Mesenchymal stem cell (in vitro differentiated cells and primary cell): ENCODE data around the gene ACO2.

ENCODE experiments used
- DNase-seq: peaks from one replicate; pipeline ENCODE4 v3.0.0-alpha.2; 2013
- H2AFZ ChIP-seq: one replicate; pipeline ENCODE4 v1.6.1; 2013; ENCODE audit warnings: low read depth, mild to moderate bottlenecking, control low read depth, inconsistent platforms, low read length, moderate library complexity
- H2AK5ac ChIP-seq: 2 replicates; pipeline ENCODE4 v1.6.1; 2013; ENCODE audit warnings: low read length, moderate library complexity, mild to moderate bottlenecking, inconsistent platforms; ENCODE audit not compliant: severe bottlenecking
- H2BK120ac ChIP-seq: one replicate; pipeline ENCODE4 v1.6.1; 2013; ENCODE audit warnings: low read depth, mild to moderate bottlenecking, inconsistent platforms, low read length, moderate library complexity
- H2BK12ac ChIP-seq, 2 experiments: one replicate each; pipeline ENCODE4 v1.6.1; 2013; ENCODE audit warnings: inconsistent platforms in 2 of 2, low read length in 2 of 2, mild to moderate bottlenecking in 2 of 2, moderate library complexity in 2 of 2, control low read depth in 1 of 2
- H2BK15ac ChIP-seq: one replicate; pipeline ENCODE4 v1.6.1; 2013; ENCODE audit warnings: mild to moderate bottlenecking, low read depth, inconsistent platforms; ENCODE audit not compliant: poor library complexity, severe bottlenecking
- H2BK5ac ChIP-seq: 2 replicates; pipeline ENCODE4 v1.6.1; 2013; ENCODE audit warnings: low read depth, mild to moderate bottlenecking, low read length, control low read depth, inconsistent platforms; ENCODE audit not compliant: poor library complexity, severe bottlenecking
- H3K14ac ChIP-seq, 2 experiments: one replicate each; pipeline ENCODE4 v1.6.1; 2013; ENCODE audit warnings: inconsistent platforms in 2 of 2, low read length in 2 of 2, control low read depth in 1 of 2, mild to moderate bottlenecking in 1 of 2, moderate library complexity in 1 of 2
- H3K18ac ChIP-seq, 2 experiments: one replicate each; pipeline ENCODE4 v1.6.1; 2013; ENCODE audit warnings: inconsistent platforms in 2 of 2, low read length in 2 of 2, control low read depth in 1 of 2, low read depth in 1 of 2, mild to moderate bottlenecking in 1 of 2
- H3K23ac ChIP-seq, 2 experiments: one replicate each; pipeline ENCODE4 v1.6.1; 2013; ENCODE audit warnings: inconsistent platforms in 2 of 2, low read length in 2 of 2, mild to moderate bottlenecking in 2 of 2, moderate library complexity in 2 of 2, control low read depth in 1 of 2
- H3K27ac ChIP-seq: 2 replicates; pipeline ENCODE4 v1.5.1; 2013; ENCODE audit warnings: mild to moderate bottlenecking, moderate library complexity, low read length, control low read depth, inconsistent platforms; ENCODE audit not compliant: poor library complexity, severe bottlenecking
- H3K27me3 ChIP-seq, 2 experiments: 2 replicates each; pipeline versions ENCODE4 v1.6.1 to v1.7.0; 2013; ENCODE audit warnings: low read length in 2 of 2, mild to moderate bottlenecking in 2 of 2, moderate library complexity in 2 of 2, control low read depth in 1 of 2, inconsistent platforms in 1 of 2; ENCODE audit not compliant: control insufficient read depth in 1 of 2, insufficient read depth in 1 of 2
- H3K36me3 ChIP-seq, 2 experiments: 2 replicates each; pipeline versions ENCODE4 v1.6.1 to v1.7.0; 2013; ENCODE audit warnings: low read length in 2 of 2, control low read depth in 1 of 2, inconsistent platforms in 1 of 2, low read depth in 1 of 2, mild to moderate bottlenecking in 1 of 2; ENCODE audit not compliant: insufficient read depth in 2 of 2, control insufficient read depth in 1 of 2
- H3K4ac ChIP-seq, 2 experiments: one replicate each; pipeline ENCODE4 v1.6.1; 2013; ENCODE audit warnings: inconsistent platforms in 2 of 2, low read length in 2 of 2, mild to moderate bottlenecking in 2 of 2, moderate library complexity in 2 of 2, control low read depth in 1 of 2, low read depth in 1 of 2
- H3K4me1 ChIP-seq: 2 replicates; pipeline ENCODE4 v1.6.1; 2013; ENCODE audit warnings: low read depth, low read length, control low read depth; ENCODE audit not compliant: control insufficient read depth, insufficient read depth
- H3K4me2 ChIP-seq: 2 replicates; pipeline ENCODE4 v1.6.1; 2013; ENCODE audit warnings: low read length, mild to moderate bottlenecking, inconsistent platforms; ENCODE audit not compliant: poor library complexity, severe bottlenecking
- H3K4me3 ChIP-seq, 2 experiments: 2 replicates each; pipeline versions ENCODE4 v1.5.1 to v1.7.0; 2013; ENCODE audit warnings: low read length in 2 of 2, mild to moderate bottlenecking in 2 of 2, control low read depth in 1 of 2, low read depth in 1 of 2; ENCODE audit not compliant: insufficient read depth in 1 of 2
- H3K79me1 ChIP-seq: replicated peaks from 2 replicates; pipeline ENCODE4 v1.6.1; 2013; ENCODE audit warnings: mild to moderate bottlenecking, control low read depth, low read length, inconsistent platforms; ENCODE audit not compliant: poor library complexity, severe bottlenecking
- H3K9ac ChIP-seq: 2 replicates; pipeline ENCODE4 v1.7.0; 2013; ENCODE audit warnings: mild to moderate bottlenecking, low read length, moderate library complexity
- H3K9me3 ChIP-seq: 2 replicates; pipeline ENCODE4 v1.7.0; 2013; ENCODE audit warnings: mild to moderate bottlenecking, low read length; ENCODE audit not compliant: control insufficient read depth
- H4K8ac ChIP-seq: one replicate; pipeline ENCODE4 v1.6.1; 2013; ENCODE audit warnings: inconsistent platforms, mild to moderate bottlenecking, low read length, moderate library complexity
- H4K91ac ChIP-seq: one replicate; pipeline ENCODE4 v1.6.1; 2013; ENCODE audit warnings: mild to moderate bottlenecking, low read length, inconsistent platforms
- WGBS: methylation state at CpG from one replicate; pipeline ENCODE4 v1.1.7; 2013; ENCODE audit warnings: mixed read lengths; 5-methylcytosine and 5-hydroxymethylcytosine counted together

The ACO2 gene

DNA sequence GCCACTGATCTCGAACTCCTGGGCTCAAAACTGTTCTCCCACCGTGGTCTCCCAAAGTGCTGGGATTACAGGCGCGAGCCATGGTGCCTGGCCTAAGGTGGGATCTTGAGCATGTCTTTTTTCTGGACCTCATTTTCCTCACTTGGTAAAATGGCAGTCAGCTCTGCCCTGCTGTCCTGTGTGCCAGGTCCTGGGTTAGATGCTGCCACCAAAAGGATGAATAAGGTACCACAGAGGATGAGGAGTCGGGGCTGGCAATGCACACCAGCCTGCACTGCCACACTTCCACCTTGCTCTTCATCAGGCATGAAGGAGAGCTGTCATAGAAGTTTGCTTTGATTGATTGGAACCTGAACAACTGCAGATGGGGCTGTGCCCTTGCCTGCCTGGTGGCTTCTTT, 32.3 kb downstream of the ACO2 start:
- Histone ChIP-seq H2AFZ (no peak overlapping the region), H2AK5ac (no peak overlapping the region), H2BK5ac (no peak overlapping the region), H3K18ac (no peak overlapping the region), H2BK12ac (no peak overlapping the region), H2BK15ac (no peak overlapping the region), H3K4me2 (no peak overlapping the region), H3K9ac (no peak overlapping the region), H4K8ac (no peak overlapping the region), H3K9me3 (no peaks in the 10 kb centered on the region), H4K91ac (no peak overlapping the region), H3K4ac (no peak overlapping the region), H2BK120ac (no peak overlapping the region), H3K4me3 (no peak overlapping the region), H3K27ac (no peak overlapping the region), H3K14ac (no peak overlapping the region), H3K36me3 (peaks cover 37 to 43% of the 10 kb centered on the region in 2 experiments), H3K23ac (no peak overlapping the region), H3K79me1 (peaks cover 37% of the 10 kb centered on the region), H3K27me3 (no peaks in the 10 kb centered on the region), H3K4me1 (peaks cover 2% of the 10 kb centered on the region)
- DNase-seq, result no peak
- WGBS, result 96% methylated on average over 4 of the region's 5 CpGs

GRCh38 chr22:41504397-41504796, 35.5 kb downstream of the ACO2 start:
- Histone ChIP-seq H2BK12ac (no peak overlapping the region), H2BK15ac (no peak overlapping the region), H3K9ac (peak overlapping the region; percentile 55), H3K9me3 (no peaks in the 10 kb centered on the region), H2AFZ (no peak overlapping the region), H3K4me3 (no peak overlapping the region), H3K79me1 (peaks cover 48% of the 10 kb centered on the region), H4K8ac (no peak overlapping the region), H3K4me1 (peaks cover 8% of the 10 kb centered on the region), H4K91ac (no peak overlapping the region), H2AK5ac (no peak overlapping the region), H3K14ac (no peak overlapping the region), H3K4ac (no peak overlapping the region), H3K36me3 (peaks cover 54 to 59% of the 10 kb centered on the region in 2 experiments), H3K27me3 (no peaks in the 10 kb centered on the region), H2BK5ac (no peak overlapping the region), H3K27ac (no peak overlapping the region), H3K4me2 (no peak overlapping the region), H3K23ac (no peak overlapping the region), H2BK120ac (no peak overlapping the region), H3K18ac (no peak overlapping the region)
- WGBS, result 87% methylated on average over 6 of the region's 7 CpGs
- DNase-seq, result no peak

- 93% methylated on average over 3 of the region's 4 CpGs for WGBS
Observed at GRCh38 chr22:41504816-41505215, 35.9 kb downstream of the ACO2 start.

GRCh38 chr22:41505511-41506220, 36.7 kb downstream of the ACO2 start:
- no peak overlapping the region for H3K23ac ChIP-seq

More at GRCh38 chr22:41504816-41505215, 35.9 kb downstream of the ACO2 start:
- Histone ChIP-seq H4K8ac (no peak overlapping the region), H3K27ac (no peak overlapping the region), H2BK5ac (no peak overlapping the region), H4K91ac (no peak overlapping the region), H2BK12ac (no peak overlapping the region), H2AFZ (no peak overlapping the region), H3K14ac (no peak overlapping the region), H3K23ac (no peak overlapping the region), H2BK15ac (no peak overlapping the region), H3K9me3 (no peaks in the 10 kb centered on the region), H3K79me1 (peaks cover 44% of the 10 kb centered on the region), H2BK120ac (no peak overlapping the region), H2AK5ac (no peak overlapping the region), H3K36me3 (peaks cover 51 to 55% of the 10 kb centered on the region in 2 experiments), H3K27me3 (no peaks in the 10 kb centered on the region), H3K4me3 (no peak overlapping the region), H3K9ac (no peak overlapping the region), H3K4me1 (peaks cover 7% of the 10 kb centered on the region), H3K4me2 (no peak overlapping the region), H3K18ac (no peak overlapping the region), H3K4ac (no peak overlapping the region)
- no peak for DNase-seq

More at GRCh38 chr22:41505511-41506220, 36.7 kb downstream of the ACO2 start:
- H2BK120ac ChIP-seq, result no peak overlapping the region
- H2BK15ac ChIP-seq, result no peak overlapping the region
- peaks cover 51 to 55% of the 10 kb centered on the region in 2 experiments for H3K36me3 ChIP-seq
- no peaks in the 10 kb centered on the region for H3K9me3 ChIP-seq
- H3K4ac ChIP-seq, result no peak overlapping the region
- no peak overlapping the region for H3K27ac ChIP-seq
- no peak overlapping the region for H3K9ac ChIP-seq
- no peak overlapping the region for H4K8ac ChIP-seq
- no peak overlapping the region for H3K4me2 ChIP-seq
- no peak overlapping the region for H3K4me3 ChIP-seq
- no peak overlapping the region for H2BK12ac ChIP-seq
- no peak for DNase-seq
- H3K79me1 ChIP-seq, result peaks cover 49% of the 10 kb centered on the region
- H2AK5ac ChIP-seq, result no peak overlapping the region
- no peak overlapping the region for H3K18ac ChIP-seq
- H2BK5ac ChIP-seq, result no peak overlapping the region
- peaks cover 15% of the 10 kb centered on the region for H3K4me1 ChIP-seq
- H3K27me3 ChIP-seq, result no peaks in the 10 kb centered on the region
- WGBS, result 99% methylated on average over 10 of the region's 10 CpGs
- H2AFZ ChIP-seq, result no peak overlapping the region
- no peak overlapping the region for H4K91ac ChIP-seq
- no peak overlapping the region for H3K14ac ChIP-seq
